ENCODE measurements around the gene PLCB2. TPM values are rescaled to one million over a fixed set of nuclear protein-coding genes. Genes with fewer than 3 reads are reported as not detected.

The PLCB2 gene, protein sequence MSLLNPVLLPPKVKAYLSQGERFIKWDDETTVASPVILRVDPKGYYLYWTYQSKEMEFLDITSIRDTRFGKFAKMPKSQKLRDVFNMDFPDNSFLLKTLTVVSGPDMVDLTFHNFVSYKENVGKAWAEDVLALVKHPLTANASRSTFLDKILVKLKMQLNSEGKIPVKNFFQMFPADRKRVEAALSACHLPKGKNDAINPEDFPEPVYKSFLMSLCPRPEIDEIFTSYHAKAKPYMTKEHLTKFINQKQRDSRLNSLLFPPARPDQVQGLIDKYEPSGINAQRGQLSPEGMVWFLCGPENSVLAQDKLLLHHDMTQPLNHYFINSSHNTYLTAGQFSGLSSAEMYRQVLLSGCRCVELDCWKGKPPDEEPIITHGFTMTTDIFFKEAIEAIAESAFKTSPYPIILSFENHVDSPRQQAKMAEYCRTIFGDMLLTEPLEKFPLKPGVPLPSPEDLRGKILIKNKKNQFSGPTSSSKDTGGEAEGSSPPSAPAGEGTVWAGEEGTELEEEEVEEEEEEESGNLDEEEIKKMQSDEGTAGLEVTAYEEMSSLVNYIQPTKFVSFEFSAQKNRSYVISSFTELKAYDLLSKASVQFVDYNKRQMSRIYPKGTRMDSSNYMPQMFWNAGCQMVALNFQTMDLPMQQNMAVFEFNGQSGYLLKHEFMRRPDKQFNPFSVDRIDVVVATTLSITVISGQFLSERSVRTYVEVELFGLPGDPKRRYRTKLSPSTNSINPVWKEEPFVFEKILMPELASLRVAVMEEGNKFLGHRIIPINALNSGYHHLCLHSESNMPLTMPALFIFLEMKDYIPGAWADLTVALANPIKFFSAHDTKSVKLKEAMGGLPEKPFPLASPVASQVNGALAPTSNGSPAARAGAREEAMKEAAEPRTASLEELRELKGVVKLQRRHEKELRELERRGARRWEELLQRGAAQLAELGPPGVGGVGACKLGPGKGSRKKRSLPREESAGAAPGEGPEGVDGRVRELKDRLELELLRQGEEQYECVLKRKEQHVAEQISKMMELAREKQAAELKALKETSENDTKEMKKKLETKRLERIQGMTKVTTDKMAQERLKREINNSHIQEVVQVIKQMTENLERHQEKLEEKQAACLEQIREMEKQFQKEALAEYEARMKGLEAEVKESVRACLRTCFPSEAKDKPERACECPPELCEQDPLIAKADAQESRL
- total RNA-seq (100 to 1,000 TPM; 211 to 219 TPM), polyA plus RNA-seq (10 to 100 TPM; 22.6 to 37.5 TPM)

GRCh38 chr15:40307421-40308211, at the start of gene PLCB2:
Gene PLCB2, minus strand, starts transcription at chr15:40307935. Its CDS starts 263 bp downstream, at chr15:40307672.
- Mint-ChIP-seq H3K4me3 (peak within 1 kb of the TSS; percentile 94 to 98 (median 96)), H3K4me1 (peaks cover 28 to 68% (median 39%) of the 10 kb centered on the region in 4 donors)
- DNase-seq, result peak; percentile 73 to 80 (median 76)

GRCh38 chr15:40357246-40357645, 49.5 kb upstream of the PLCB2 start:
- H3K27ac ChIP-seq (ENCODE audit: low read depth, low read length), result no peak overlapping the region
- H3K27ac Mint-ChIP-seq, result no peak overlapping the region
- H3K36me3 Mint-ChIP-seq, result no peaks in the 10 kb centered on the region
- no peaks in the 10 kb centered on the region for H3K9me3 ChIP-seq (ENCODE audit: control insufficient read depth in 1 of 2, low read length in 2 of 2)
- peak overlapping the region; percentile 27 to 87 (median 64) for H3K4me3 Mint-ChIP-seq
- H3K27me3 ChIP-seq (ENCODE audit: insufficient read depth, low read length), result no peaks in the 10 kb centered on the region
- POLR2A ChIA-PET (ENCODE audit: partially characterized antibody), result interaction anchor here (0.9 to 1.5 kb wide), 7 partner anchors 9 to 83 kb away, joined by 3 to 5 read pairs (median 4); partner anchors contain the start of genes BAHD1, INAFM2 and IVD
- H3K4me1 ChIP-seq (ENCODE audit: insufficient read depth, low read length), result peaks cover 13% of the 10 kb centered on the region
- H3K27me3 Mint-ChIP-seq, result peaks cover 0 to 4% of the 10 kb centered on the region in 2 donors
- intact Hi-C loops (cut with micrococcal nuclease), result no loop called here
- no peak overlapping the region for H3K4me3 ChIP-seq (ENCODE audit: low read length in 2 of 2)
- CTCF ChIA-PET (ENCODE audit: partially characterized antibody), result interaction anchor here (1.0 to 3.9 kb wide), 7 partner anchors 11 to 64 kb away, joined by 3 to 16 read pairs (median 6); partner anchors contain the start of genes CCDC9B and PLCB2
- peaks cover 3 to 15% (median 7%) of the 10 kb centered on the region in 4 donors for H3K4me1 Mint-ChIP-seq
- DNase-seq, result no peak
- peaks cover 0 to 2% (median 0%) of the 10 kb centered on the region in 8 donors for H3K9me3 Mint-ChIP-seq
- no peaks in the 10 kb centered on the region for H3K36me3 ChIP-seq (ENCODE audit: insufficient read depth, low read length)

More at GRCh38 chr15:40307421-40308211, at the start of gene PLCB2:
- POLR2A ChIA-PET (ENCODE audit: partially characterized antibody), result interaction anchor here (0.7 to 6.8 kb wide), 35 partner anchors 9 to 1665 kb away, joined by 3 to 90 read pairs (median 5); partner anchors contain the start of genes ANKRD63, BAHD1, BMF and CCDC32
- H3K36me3 Mint-ChIP-seq, result peaks cover 0 to 30% of the 10 kb centered on the region in 2 donors
- H3K9me3 Mint-ChIP-seq, result no peaks in the 10 kb centered on the region
- H3K9me3 ChIP-seq (ENCODE audit: control insufficient read depth in 1 of 2, low read length in 2 of 2), result no peaks in the 10 kb centered on the region
- no peaks in the 10 kb centered on the region for H3K27me3 ChIP-seq (ENCODE audit: insufficient read depth, low read length)
- CTCF ChIA-PET (ENCODE audit: partially characterized antibody), result interaction anchor here (0.6 to 23.8 kb wide), 27 partner anchors 8 to 923 kb away, joined by 3 to 634 read pairs (median 4); partner anchors contain the start of genes ANKRD63, BMF, CCDC9B and CHP1
- H3K27ac Mint-ChIP-seq, result peak within 1 kb of the TSS; percentile 93 to 98 (median 96)
- intact Hi-C loops (cut with micrococcal nuclease), result loop anchor here (1.0 kb wide), 3 partner anchors 16 to 31 kb away; partner anchors contain the start of genes ANKRD63 and INAFM2
- peaks cover 12% of the 10 kb centered on the region for H3K36me3 ChIP-seq (ENCODE audit: insufficient read depth, low read length)
- H3K27ac ChIP-seq (ENCODE audit: low read depth, low read length), result peak within 1 kb of the TSS; percentile 79
- peak within 1 kb of the TSS; percentile 84 to 98 for H3K4me3 ChIP-seq (ENCODE audit: low read length in 2 of 2)
- H3K4me1 ChIP-seq (ENCODE audit: insufficient read depth, low read length), result peaks cover 44% of the 10 kb centered on the region
- no peaks in the 10 kb centered on the region for H3K27me3 Mint-ChIP-seq

DNA sequence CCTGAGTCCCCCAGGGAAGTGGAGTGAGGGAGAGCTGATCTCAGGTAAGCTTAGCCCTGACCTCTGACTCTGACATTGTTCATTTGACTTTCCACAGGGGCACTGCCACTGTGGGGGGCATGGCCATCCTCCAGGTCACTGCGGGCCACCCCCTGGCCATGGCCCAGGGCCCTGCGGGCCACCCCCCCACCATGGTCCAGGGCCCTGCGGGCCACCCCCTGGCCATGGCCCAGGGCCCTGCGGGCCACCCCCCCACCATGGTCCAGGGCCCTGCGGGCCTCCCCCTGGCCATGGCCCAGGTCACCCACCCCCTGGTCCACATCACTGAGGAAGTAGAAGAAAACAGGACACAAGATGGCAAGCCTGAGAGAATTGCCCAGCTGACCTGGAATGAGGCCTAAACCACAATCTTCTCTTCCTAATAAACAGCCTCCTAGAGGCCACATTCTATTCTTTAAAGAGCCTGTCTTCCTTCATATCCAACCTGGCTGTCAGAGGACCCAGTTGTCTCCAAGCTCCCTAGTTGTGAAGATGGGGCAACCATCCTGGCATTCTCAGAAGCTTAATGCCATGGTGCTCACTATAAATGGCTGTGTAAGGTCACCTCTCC, 48.3 kb upstream of the PLCB2 start:
- no peak for DNase-seq
- no peaks in the 10 kb centered on the region for H3K36me3 Mint-ChIP-seq
- H3K4me1 ChIP-seq (ENCODE audit: insufficient read depth, low read length), result peaks cover 13% of the 10 kb centered on the region
- no peak overlapping the region for H3K27ac Mint-ChIP-seq
- intact Hi-C loops (cut with micrococcal nuclease), result no loop called here
- no peak overlapping the region for H3K27ac ChIP-seq (ENCODE audit: low read depth, low read length)
- no peaks in the 10 kb centered on the region for H3K36me3 ChIP-seq (ENCODE audit: insufficient read depth, low read length)
- CTCF ChIA-PET (ENCODE audit: partially characterized antibody), result interaction anchor here (0.7 to 3.9 kb wide), 8 partner anchors 12 to 75 kb away, joined by 3 to 16 read pairs (median 6); partner anchors contain the start of genes CCDC9B and PLCB2
- H3K9me3 ChIP-seq (ENCODE audit: control insufficient read depth in 1 of 2, low read length in 2 of 2), result no peaks in the 10 kb centered on the region
- H3K27me3 Mint-ChIP-seq, result peaks cover 0 to 4% of the 10 kb centered on the region in 2 donors
- H3K9me3 Mint-ChIP-seq, result peaks cover 0 to 2% (median 0%) of the 10 kb centered on the region in 8 donors
- H3K4me3 ChIP-seq (ENCODE audit: low read length in 2 of 2), result no peak overlapping the region
- POLR2A ChIA-PET (ENCODE audit: partially characterized antibody), result interaction anchor here (0.6 kb wide), 2 partner anchors 11 to 43 kb away, joined by 3 read pairs; no protein-coding TSS in a partner anchor
- peaks cover 2 to 13% (median 7%) of the 10 kb centered on the region in 4 donors for H3K4me1 Mint-ChIP-seq
- H3K27me3 ChIP-seq (ENCODE audit: insufficient read depth, low read length), result no peaks in the 10 kb centered on the region
- H3K4me3 Mint-ChIP-seq, result no peak overlapping the region

- Histone ChIP-seq H3K36me3 (ENCODE audit: insufficient read depth, low read length) (no peaks in the 10 kb centered on the region), H3K27me3 (ENCODE audit: insufficient read depth, low read length) (no peaks in the 10 kb centered on the region), H3K27ac (ENCODE audit: low read depth, low read length) (no peak overlapping the region), H3K9me3 (ENCODE audit: control insufficient read depth in 1 of 2, low read length in 2 of 2) (no peaks in the 10 kb centered on the region), H3K4me1 (ENCODE audit: insufficient read depth, low read length) (peaks cover 13% of the 10 kb centered on the region), H3K4me3 (ENCODE audit: low read length in 2 of 2) (no peak overlapping the region)
- intact Hi-C loops (cut with micrococcal nuclease), result no loop called here
- Mint-ChIP-seq H3K9me3 (peaks cover 0 to 2% (median 0%) of the 10 kb centered on the region in 8 donors), H3K36me3 (no peaks in the 10 kb centered on the region), H3K27ac (no peak overlapping the region), H3K4me1 (peaks cover 2 to 11% (median 7%) of the 10 kb centered on the region in 4 donors), H3K4me3 (no peak overlapping the region), H3K27me3 (peaks cover 0 to 4% of the 10 kb centered on the region in 2 donors)
- ChIA-PET CTCF (ENCODE audit: partially characterized antibody) (interaction anchor here (0.6 to 3.9 kb wide), 6 partner anchors 9 to 80 kb away, joined by 3 to 16 read pairs (median 10); partner anchors contain the start of gene CCDC9B), POLR2A (ENCODE audit: partially characterized antibody) (no interaction called here)
- no peak for DNase-seq
These were observed 46.9 kb upstream of the PLCB2 start for GRCh38 chr15:40354408-40355171.

- no peak overlapping the region for H3K4me3 Mint-ChIP-seq
- DNase-seq, result no peak
- H3K27me3 Mint-ChIP-seq, result peaks cover 0 to 4% of the 10 kb centered on the region in 2 donors
- ChIA-PET CTCF (ENCODE audit: partially characterized antibody) (interaction anchor here (1.0 to 1.3 kb wide), 2 partner anchors 16 to 79 kb away, joined by 3 to 6 read pairs; no protein-coding TSS in a partner anchor), POLR2A (ENCODE audit: partially characterized antibody) (no interaction called here)
- H3K9me3 Mint-ChIP-seq, result peaks cover 0 to 2% (median 0%) of the 10 kb centered on the region in 8 donors
- Histone ChIP-seq H3K4me3 (ENCODE audit: low read length in 2 of 2) (no peak overlapping the region), H3K27ac (ENCODE audit: low read depth, low read length) (no peak overlapping the region), H3K9me3 (ENCODE audit: control insufficient read depth in 1 of 2, low read length in 2 of 2) (no peaks in the 10 kb centered on the region), H3K4me1 (ENCODE audit: insufficient read depth, low read length) (peaks cover 8% of the 10 kb centered on the region), H3K27me3 (ENCODE audit: insufficient read depth, low read length) (no peaks in the 10 kb centered on the region), H3K36me3 (ENCODE audit: insufficient read depth, low read length) (no peaks in the 10 kb centered on the region)
- no peaks in the 10 kb centered on the region for H3K36me3 Mint-ChIP-seq
- no peak overlapping the region for H3K27ac Mint-ChIP-seq
- intact Hi-C loops (cut with micrococcal nuclease), result no loop called here
- H3K4me1 Mint-ChIP-seq, result peaks cover 0 to 3% (median 2%) of the 10 kb centered on the region in 4 donors
These were observed 46.0 kb upstream of the PLCB2 start for GRCh38 chr15:40353697-40354096.

All from CD4-positive, alpha-beta memory T cell (primary cell).